ENCODE data around the gene CRP. TPM values are rescaled to one million over a fixed set of nuclear protein-coding genes. Genes with fewer than 3 reads are reported as not detected.

Gene CRP
- total RNA-seq, 4 donors from 2014 or later = not detected

GRCh38 chr1:159715855-159716254 lies 1.5 kb upstream of the CRP start:
- no peak for TF ChIP-seq POLR2A (IDR thresholded peaks at IDR 0.05)
- TF ChIP-seq CTCF (IDR thresholded peaks at IDR 0.05) = no peak
- 84 to 93% methylated on average over 1 of the region's 1 CpG for WGBS, 2 donors
- intact Hi-C loops (cut with DNase I) = no loop called here
- Histone ChIP-seq H3K27ac (no peak overlapping the region), H3K9me3 (no peaks in the 10 kb centered on the region), H3K36me3 (no peaks in the 10 kb centered on the region), H3K4me1 (no peaks in the 10 kb centered on the region), H3K4me3 (replicated peaks in 1 of 3) (no peak overlapping the region), H3K27me3 (no peaks in the 10 kb centered on the region)
- no peak for DNase-seq

GRCh38 chr1:159712080-159712479 lies 2.3 kb downstream of the CRP start:
- Histone ChIP-seq H3K4me1 (no peaks in the 10 kb centered on the region), H3K27me3 (no peaks in the 10 kb centered on the region), H3K4me3 (replicated peaks in 1 of 3) (no peak overlapping the region), H3K9me3 (no peaks in the 10 kb centered on the region), H3K36me3 (no peaks in the 10 kb centered on the region), H3K27ac (no peak overlapping the region)
- no peak for TF ChIP-seq CTCF (IDR thresholded peaks at IDR 0.05)
- TF ChIP-seq POLR2A (IDR thresholded peaks at IDR 0.05) = no peak
- intact Hi-C loops (cut with DNase I) = no loop called here
- WGBS, 2 donors = 60 to 75% methylated on average over 1 of the region's 1 CpG
- no peak for DNase-seq

GRCh38 chr1:159707472-159708260 lies 6.7 kb downstream of the CRP start:
- no peaks in the 10 kb centered on the region for H3K4me1 ChIP-seq
- no peaks in the 10 kb centered on the region for H3K9me3 ChIP-seq
- no peaks in the 10 kb centered on the region for H3K27me3 ChIP-seq
- intact Hi-C loops (cut with DNase I) = no loop called here
- DNase-seq = no peak
- TF ChIP-seq POLR2A (IDR thresholded peaks at IDR 0.05) (no peak), CTCF (IDR thresholded peaks at IDR 0.05) (no peak)
- no peak overlapping the region for H3K27ac ChIP-seq
- H3K4me3 ChIP-seq (replicated peaks in 1 of 3) = no peak overlapping the region
- H3K36me3 ChIP-seq = no peaks in the 10 kb centered on the region
- 91 to 93% methylated on average over 6 of the region's 6 CpGs for WGBS, 2 donors

- TF ChIP-seq POLR2A (IDR thresholded peaks at IDR 0.05) (no peak), CTCF (IDR thresholded peaks at IDR 0.05) (no peak)
- no peak for DNase-seq
- Histone ChIP-seq H3K4me1 (no peaks in the 10 kb centered on the region), H3K4me3 (replicated peaks in 1 of 3) (no peak overlapping the region), H3K9me3 (no peaks in the 10 kb centered on the region), H3K36me3 (no peaks in the 10 kb centered on the region), H3K27ac (no peak overlapping the region), H3K27me3 (no peaks in the 10 kb centered on the region)
- WGBS, 2 donors = 61 to 76% methylated on average over 3 of the region's 3 CpGs
- intact Hi-C loops (cut with DNase I) = no loop called here
Observed at GRCh38 chr1:159705904-159706256, 8.5 kb downstream of the CRP start.

- H3K27ac ChIP-seq = no peak overlapping the region
- no peaks in the 10 kb centered on the region for H3K36me3 ChIP-seq
- H3K27me3 ChIP-seq = no peaks in the 10 kb centered on the region
- intact Hi-C loops (cut with DNase I) = no loop called here
- TF ChIP-seq CTCF (IDR thresholded peaks at IDR 0.05) = no peak
- no peak for TF ChIP-seq POLR2A (IDR thresholded peaks at IDR 0.05)
- no peaks in the 10 kb centered on the region for H3K4me1 ChIP-seq
- no peak overlapping the region for H3K4me3 ChIP-seq (replicated peaks in 1 of 3)
- WGBS, 2 donors = 80 to 87% methylated on average over 7 of the region's 7 CpGs
- DNase-seq = no peak
- H3K9me3 ChIP-seq = no peaks in the 10 kb centered on the region
Observed at GRCh38 chr1:159705251-159705903, 9.0 kb downstream of the CRP start.
